Smooth muscle cell (in vitro differentiated cells): ENCODE data around the gene NRIP3. TPM values are rescaled to one million over a fixed set of nuclear protein-coding genes. Genes with fewer than 3 reads are reported as not detected.

ENCODE experiments used
- DNase-seq: peaks from one replicate; lab custom pipeline; 2025; ENCODE audit not compliant: unreplicated experiment; lab: John Stamatoyannopoulos, UW
- H2AFZ ChIP-seq: fragments of 200-600 bp; sonication (generic); 2 replicates; pipeline ENCODE4 v1.6.0; 2016; ENCODE audit warnings: antibody characterized with exemption, low read depth, mild to moderate bottlenecking
- H3F3A ChIP-seq: fragments of 200-600 bp; sonication (generic); 2 replicates; pipeline ENCODE4 v1.6.0; 2017; ENCODE audit warnings: antibody characterized with exemption, low read depth
- H3K27ac ChIP-seq: fragments of 200-600 bp; sonication (generic); 2 replicates; pipeline ENCODE4 v1.5.1; 2016; ENCODE audit warnings: low read depth, mild to moderate bottlenecking
- H3K27me3 ChIP-seq: fragments of 200-600 bp; sonication (generic); 2 replicates; pipeline ENCODE4 v1.6.1; 2016; ENCODE audit warnings: low read depth, mild to moderate bottlenecking
- H3K36me3 ChIP-seq: fragments of 200-600 bp; sonication (generic); 2 replicates; pipeline ENCODE4 v1.5.1; 2016; ENCODE audit warnings: low read depth
- H3K4me1 ChIP-seq: fragments of 200-600 bp; sonication (generic); 2 replicates; pipeline ENCODE4 v1.5.1; 2016; ENCODE audit warnings: low read depth
- H3K4me2 ChIP-seq: fragments of 200-600 bp; sonication (generic); 2 replicates; pipeline ENCODE4 v1.6.0; 2016; ENCODE audit warnings: mild to moderate bottlenecking
- H3K4me3 ChIP-seq: fragments of 200-600 bp; sonication (generic); 2 replicates; pipeline ENCODE4 v1.5.1; 2016; ENCODE audit warnings: mild to moderate bottlenecking
- H3K79me2 ChIP-seq: fragments of 200-600 bp; sonication (generic); 2 replicates; pipeline ENCODE4 v1.6.0; 2016; ENCODE audit warnings: low read depth, mild to moderate bottlenecking
- H3K9ac ChIP-seq: fragments of 200-600 bp; sonication (generic); 2 replicates; pipeline ENCODE4 v1.6.0; 2016; ENCODE audit warnings: low read depth
- H3K9me3 ChIP-seq: fragments of 200-600 bp; sonication (generic); replicated peaks from 2 replicates; pipeline ENCODE4 v1.5.1; 2016; ENCODE audit warnings: low read depth
- H4K20me1 ChIP-seq: fragments of 200-600 bp; sonication (generic); 2 replicates; pipeline ENCODE4 v1.6.0; 2016; ENCODE audit warnings: low read depth
- WGBS: methylation state at CpG from one replicate; pipeline ENCODE4 v1.1.7; 2016; ENCODE audit warnings: low lambda C conversion rate; 5-methylcytosine and 5-hydroxymethylcytosine counted together
- polyA plus RNA-seq: library from polyadenylated mRNA; unstranded; fragments of >200 nt; fragmentation: Nextera tagmentation; extraction: Ambion mirVana; gene quantifications from 2 replicates; pipeline ENCODE4 v1.2.1, GENCODE V29; 2016
- total RNA-seq: library from RNA; depleted of rRNA; stranded (reverse); fragments of >200 nt; gene quantifications from 2 replicates; pipeline ENCODE4 v1.2.3, GENCODE V29; 2014
- TF ChIP-seq, protein P1 (sequence below): fragments of 200-600 bp; sonication (generic); IDR thresholded peaks from 2 replicates; pipeline ENCODE4 v1.5.1; 2017; ENCODE audit warnings: borderline replicate concordance, mild to moderate bottlenecking, antibody characterized with exemption; ENCODE audit not compliant: insufficient read depth, poor library complexity, severe bottlenecking

Gene NRIP3
- total and polyA plus RNA-seq, 2 experiments from 2014 or later: 10.1 to 19.6 TPM

DNA sequence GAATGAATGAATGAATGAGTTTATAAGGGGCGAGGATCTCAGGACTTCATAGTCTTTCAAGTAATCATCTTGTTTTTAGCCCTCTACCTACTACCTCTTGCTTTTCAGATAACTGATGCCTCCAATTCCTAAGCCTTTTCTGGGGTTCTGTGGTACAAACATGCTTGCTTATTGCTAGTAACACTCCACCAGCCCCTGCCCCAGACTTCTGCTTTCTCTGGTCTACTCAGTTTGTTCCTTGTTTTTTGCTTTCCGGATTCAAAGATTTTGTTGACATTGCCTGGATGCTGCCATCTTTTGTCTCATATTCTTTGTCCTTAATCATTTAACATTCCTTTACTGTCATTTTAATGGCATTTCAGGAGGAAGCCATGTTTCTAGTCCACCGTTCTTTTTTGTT lies 30.7 kb downstream of the NRIP3 start:
- TF ChIP-seq, protein P1, sequence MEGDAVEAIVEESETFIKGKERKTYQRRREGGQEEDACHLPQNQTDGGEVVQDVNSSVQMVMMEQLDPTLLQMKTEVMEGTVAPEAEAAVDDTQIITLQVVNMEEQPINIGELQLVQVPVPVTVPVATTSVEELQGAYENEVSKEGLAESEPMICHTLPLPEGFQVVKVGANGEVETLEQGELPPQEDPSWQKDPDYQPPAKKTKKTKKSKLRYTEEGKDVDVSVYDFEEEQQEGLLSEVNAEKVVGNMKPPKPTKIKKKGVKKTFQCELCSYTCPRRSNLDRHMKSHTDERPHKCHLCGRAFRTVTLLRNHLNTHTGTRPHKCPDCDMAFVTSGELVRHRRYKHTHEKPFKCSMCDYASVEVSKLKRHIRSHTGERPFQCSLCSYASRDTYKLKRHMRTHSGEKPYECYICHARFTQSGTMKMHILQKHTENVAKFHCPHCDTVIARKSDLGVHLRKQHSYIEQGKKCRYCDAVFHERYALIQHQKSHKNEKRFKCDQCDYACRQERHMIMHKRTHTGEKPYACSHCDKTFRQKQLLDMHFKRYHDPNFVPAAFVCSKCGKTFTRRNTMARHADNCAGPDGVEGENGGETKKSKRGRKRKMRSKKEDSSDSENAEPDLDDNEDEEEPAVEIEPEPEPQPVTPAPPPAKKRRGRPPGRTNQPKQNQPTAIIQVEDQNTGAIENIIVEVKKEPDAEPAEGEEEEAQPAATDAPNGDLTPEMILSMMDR: no peak
- Histone ChIP-seq H3K36me3 (no peaks in the 10 kb centered on the region), H3F3A (no peaks in the 10 kb centered on the region), H3K4me2 (no peak overlapping the region), H3K4me1 (no peaks in the 10 kb centered on the region), H2AFZ (no peak overlapping the region), H3K27ac (no peak overlapping the region), H3K27me3 (no peaks in the 10 kb centered on the region), H4K20me1 (no peaks in the 10 kb centered on the region), H3K4me3 (no peak overlapping the region), H3K9ac (no peak overlapping the region), H3K79me2 (no peaks in the 10 kb centered on the region), H3K9me3 (no peaks in the 10 kb centered on the region)
- no peak for DNase-seq
- 87% methylated on average over 3 of the region's 3 CpGs for WGBS

- Histone ChIP-seq H4K20me1 (no peaks in the 10 kb centered on the region), H3K27me3 (no peaks in the 10 kb centered on the region), H3K79me2 (no peaks in the 10 kb centered on the region), H3K9me3 (no peaks in the 10 kb centered on the region), H2AFZ (no peak overlapping the region), H3K27ac (no peak overlapping the region), H3F3A (no peaks in the 10 kb centered on the region), H3K36me3 (no peaks in the 10 kb centered on the region), H3K4me2 (no peak overlapping the region), H3K9ac (no peak overlapping the region), H3K4me3 (no peak overlapping the region), H3K4me1 (no peaks in the 10 kb centered on the region)
- no peak for DNase-seq
- TF ChIP-seq, protein P1: no peak
- WGBS: 83% methylated on average over 1 of the region's 1 CpG
These were observed 31.9 kb downstream of the NRIP3 start for GRCh38 chr11:8971924-8972316.

DNA sequence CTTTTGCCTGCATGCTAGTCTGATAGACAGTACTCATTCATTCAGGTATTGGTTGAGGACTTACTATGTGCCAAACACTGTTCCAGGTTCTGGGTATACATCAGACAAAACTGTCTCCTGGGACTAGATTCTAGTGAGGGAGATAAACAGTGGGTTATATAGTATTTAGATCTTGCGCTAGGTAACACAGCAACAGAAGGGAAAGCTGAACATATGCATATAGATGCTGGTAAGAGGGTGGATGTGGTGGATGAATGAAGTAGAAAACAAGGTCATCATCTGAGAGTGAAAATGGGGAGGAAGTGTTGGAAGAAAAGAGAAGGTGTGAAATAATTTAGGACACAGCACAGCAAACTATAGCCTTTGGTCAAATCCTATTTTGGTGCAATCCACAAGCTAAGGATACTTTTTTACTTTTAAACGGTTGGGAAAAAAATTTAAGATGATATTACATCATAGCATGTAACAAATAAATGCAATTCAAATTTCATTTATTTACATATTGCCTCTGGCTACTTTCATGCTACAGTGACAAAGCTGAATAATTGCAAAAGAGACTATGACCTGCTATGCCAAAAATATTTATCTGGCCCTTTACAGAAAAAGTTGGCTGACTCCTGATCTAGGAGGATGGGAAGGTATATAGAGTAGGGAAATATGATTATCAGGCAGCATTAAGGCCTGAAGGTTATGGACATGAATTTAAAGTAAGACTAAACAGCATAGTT lies 32.4 kb downstream of the NRIP3 start:
- H3K4me1 ChIP-seq: no peaks in the 10 kb centered on the region
- no peaks in the 10 kb centered on the region for H4K20me1 ChIP-seq
- no peaks in the 10 kb centered on the region for H3K36me3 ChIP-seq
- H3K9ac ChIP-seq: no peak overlapping the region
- no peaks in the 10 kb centered on the region for H3F3A ChIP-seq
- H3K27me3 ChIP-seq: no peaks in the 10 kb centered on the region
- H3K27ac ChIP-seq: no peak overlapping the region
- no peaks in the 10 kb centered on the region for H3K79me2 ChIP-seq
- TF ChIP-seq, protein P1: no peak
- no peaks in the 10 kb centered on the region for H3K9me3 ChIP-seq
- DNase-seq: no peak
- no peak overlapping the region for H3K4me2 ChIP-seq
- H3K4me3 ChIP-seq: no peak overlapping the region
- 94% methylated on average over 2 of the region's 2 CpGs for WGBS
- H2AFZ ChIP-seq: no peak overlapping the region

- no peaks in the 10 kb centered on the region for H3K9me3 ChIP-seq
- H3F3A ChIP-seq: no peaks in the 10 kb centered on the region
- DNase-seq: no peak
- TF ChIP-seq, protein P1: no peak
- H3K27ac ChIP-seq: no peak overlapping the region
- no peak overlapping the region for H3K4me3 ChIP-seq
- no peaks in the 10 kb centered on the region for H3K27me3 ChIP-seq
- peaks cover 14% of the 10 kb centered on the region for H3K4me1 ChIP-seq
- H3K9ac ChIP-seq: no peak overlapping the region
- 96% methylated on average over 8 of the region's 8 CpGs for WGBS
- no peaks in the 10 kb centered on the region for H3K36me3 ChIP-seq
- H2AFZ ChIP-seq: no peak overlapping the region
- peaks cover 17% of the 10 kb centered on the region for H3K79me2 ChIP-seq
- H4K20me1 ChIP-seq: no peaks in the 10 kb centered on the region
- H3K4me2 ChIP-seq: no peak overlapping the region
These were observed 36.6 kb downstream of the NRIP3 start for GRCh38 chr11:8967184-8967583.
